CD4-positive, alpha-beta T cell treated with Interleukin-1 beta for 1 hour (primary cell): ENCODE results near the gene SMIM22.

Source experiments
- DNase-seq, 2 donors: peaks; one replicate each; pipeline ENCODE4 v3.0.0-alpha.2; 2020 to 2022

SMIM22 gene

DNA sequence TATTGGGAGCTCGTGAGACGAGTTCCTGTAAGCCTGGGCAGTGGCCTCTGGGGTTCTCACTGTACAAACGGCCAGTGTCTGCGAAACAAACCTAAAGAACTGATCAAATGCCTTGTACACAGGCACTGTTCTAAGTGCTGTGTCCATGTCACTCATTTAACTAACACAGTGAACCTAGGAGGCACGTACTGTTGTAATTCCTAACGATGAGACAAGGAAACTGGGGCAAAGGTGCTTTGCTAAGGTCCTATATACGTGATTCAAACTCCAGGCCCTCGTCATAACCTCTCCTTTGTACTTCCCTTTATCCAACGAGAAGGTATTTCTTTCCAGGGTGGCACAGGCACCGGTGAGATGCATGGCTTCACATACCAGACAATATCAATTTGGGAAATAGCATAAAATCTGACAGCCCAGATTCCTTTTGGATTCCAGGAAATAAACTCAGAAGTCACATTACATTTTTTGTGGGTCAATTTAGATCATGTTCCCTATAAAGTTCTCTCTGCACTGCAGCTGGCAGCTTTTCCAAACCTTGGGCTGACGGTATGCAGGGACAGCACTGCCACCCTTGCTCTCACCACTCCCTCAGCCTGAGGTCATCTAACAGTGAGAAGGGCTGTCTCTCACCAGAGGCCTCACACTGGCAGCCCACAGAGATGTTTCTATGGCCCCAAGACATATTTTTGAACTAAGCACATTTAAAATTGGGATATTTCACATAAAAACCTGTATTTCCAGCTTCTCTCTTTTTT, 33.6 kb downstream of the SMIM22 start:
- DNase-seq, result no peak

- DNase-seq, result no peak
Measured at GRCh38 chr16:4830408-4830807, 35.2 kb downstream of the SMIM22 start.

DNA sequence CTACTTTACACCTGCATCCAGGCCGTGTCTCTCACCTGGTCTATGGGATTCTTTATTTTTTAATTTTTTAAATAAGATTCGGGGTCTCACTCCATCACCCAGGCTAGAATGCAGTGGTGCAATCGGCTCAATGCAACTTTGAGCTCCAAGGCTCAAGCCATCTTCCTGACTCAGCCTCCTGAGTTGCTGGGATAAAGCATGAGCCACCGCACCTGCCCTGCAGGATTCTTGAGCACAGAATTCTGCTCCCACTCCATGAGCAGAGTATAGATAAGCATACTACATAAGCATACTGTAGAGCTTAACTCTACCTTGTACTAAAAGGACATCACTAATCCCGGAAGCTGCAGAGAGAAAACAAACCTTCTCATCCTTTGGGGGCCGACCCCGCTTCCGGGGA, 36.4 kb downstream of the SMIM22 start:
- no peak for DNase-seq

- no peak for DNase-seq
Measured at GRCh38 chr16:4832698-4833343, 37.7 kb downstream of the SMIM22 start.

- no peak for DNase-seq
Measured at GRCh38 chr16:4833584-4833983, 38.4 kb downstream of the SMIM22 start.

GRCh38 chr16:4836727-4837126, 41.6 kb downstream of the SMIM22 start:
- no peak for DNase-seq

- no peak for DNase-seq
Measured at GRCh38 chr16:4837733-4838501, 42.7 kb downstream of the SMIM22 start.

DNA sequence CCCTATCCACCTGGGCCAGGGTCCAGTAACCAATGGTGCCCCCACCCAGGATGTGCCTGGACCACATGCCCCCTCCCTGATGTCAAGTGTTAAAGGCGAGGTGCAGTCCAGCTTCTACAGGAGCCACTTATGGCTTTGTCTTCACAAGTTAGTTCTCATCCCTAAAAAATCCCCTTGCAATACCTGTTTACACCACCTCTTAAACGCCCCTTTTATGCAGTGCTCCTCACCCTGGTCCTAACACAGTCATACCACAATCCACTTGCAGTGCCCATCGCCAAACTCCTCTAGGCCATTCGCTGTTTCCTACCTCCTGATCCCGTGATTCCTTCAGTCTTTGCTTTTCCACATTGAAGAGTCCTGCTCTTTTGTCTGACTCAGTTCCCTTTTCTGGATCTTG, 44.8 kb downstream of the SMIM22 start:
- DNase-seq, result no peak

DNA sequence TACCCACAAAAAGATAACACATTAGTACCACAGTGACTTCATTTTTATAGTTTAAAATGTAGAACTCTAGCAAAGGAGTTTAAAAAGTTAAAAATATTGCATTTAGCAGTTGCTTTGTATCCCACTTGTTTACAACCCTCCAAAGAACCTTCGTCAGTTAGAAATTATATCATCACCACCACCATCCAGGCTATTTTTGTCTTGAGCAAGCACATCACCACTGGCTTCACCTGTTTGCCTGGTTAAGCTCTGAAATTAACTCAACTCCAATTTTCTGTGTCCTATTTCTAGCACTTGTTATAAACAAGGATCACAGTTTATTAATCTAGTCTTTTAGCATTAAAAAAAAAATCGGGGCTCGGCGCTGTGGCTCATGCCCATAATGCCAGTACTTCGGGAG, 45.8 kb downstream of the SMIM22 start:
- DNase-seq, result no peak
